Type B pancreatic cell (in vitro differentiated cells): ENCODE measurements around the gene PHF2. TPM values are rescaled to one million over a fixed set of nuclear protein-coding genes. Genes with fewer than 3 reads are reported as not detected.

Experiments
- DNase-seq: peaks from one replicate; pipeline ENCODE4 v3.0.0; 2021; ENCODE audit warnings: mixed read lengths; ENCODE audit not compliant: unreplicated experiment; ENCODE audit errors: extremely low spot score
- H3K27ac Mint-ChIP-seq: 2 replicates; pipeline ENCODE4 v1.8.0; 2021; ENCODE audit warnings: mild to moderate bottlenecking, mixed read lengths
- H3K27me3 Mint-ChIP-seq: 2 replicates; pipeline ENCODE4 v1.8.0; 2021; ENCODE audit warnings: mixed read lengths
- H3K36me3 Mint-ChIP-seq: 2 replicates; pipeline ENCODE4 v1.8.0; 2021; ENCODE audit warnings: mixed read lengths
- H3K4me1 Mint-ChIP-seq: one replicate; pipeline ENCODE4 v1.8.0; 2021; ENCODE audit warnings: mixed read lengths; ENCODE audit not compliant: unreplicated experiment
- H3K4me3 Mint-ChIP-seq: 2 replicates; pipeline ENCODE4 v1.8.0; 2021; ENCODE audit warnings: mild to moderate bottlenecking, mixed read lengths
- H3K9me3 Mint-ChIP-seq: 2 replicates; pipeline ENCODE4 v1.8.0; 2021; ENCODE audit warnings: mixed read lengths
- CTCF ChIP-seq: fragments of 200-600 bp; sonication (generic); conservative IDR thresholded peaks from 2 replicates; pipeline ENCODE4 v1.5.0; 2021; ENCODE audit warnings: antibody characterized with exemption, mild to moderate bottlenecking
- total RNA-seq: library from RNA; stranded (reverse); gene quantifications from 2 replicates; pipeline ENCODE4 v1.2.1, GENCODE V29; 2021; ENCODE audit warnings: low replicate concordance

PHF2 gene
- total RNA-seq, 1 donor from 2014 or later = 34.7 TPM

- peak; percentile 58 for TF ChIP-seq CTCF
- DNase-seq = no peak
- Mint-ChIP-seq H3K36me3 (peaks cover 13% of the 10 kb centered on the region), H3K4me3 (no peak overlapping the region), H3K4me1 (peaks cover 40% of the 10 kb centered on the region), H3K9me3 (peaks cover 6% of the 10 kb centered on the region), H3K27me3 (no peaks in the 10 kb centered on the region), H3K27ac (peak overlapping the region; percentile 46)
Measured at GRCh38 chr9:93587651-93588347, 11.4 kb downstream of the PHF2 start.

- no peak for TF ChIP-seq CTCF
- H3K4me3 Mint-ChIP-seq = no peak overlapping the region
- H3K9me3 Mint-ChIP-seq = peaks cover 6% of the 10 kb centered on the region
- peaks cover 44% of the 10 kb centered on the region for H3K4me1 Mint-ChIP-seq
- no peak for DNase-seq
- H3K27me3 Mint-ChIP-seq = no peaks in the 10 kb centered on the region
- peaks cover 9% of the 10 kb centered on the region for H3K36me3 Mint-ChIP-seq
- peak overlapping the region; percentile 78 for H3K27ac Mint-ChIP-seq
Measured at GRCh38 chr9:93588641-93589609, 12.5 kb downstream of the PHF2 start.

- H3K4me3 Mint-ChIP-seq = peak overlapping the region; percentile 37
- H3K27me3 Mint-ChIP-seq = no peaks in the 10 kb centered on the region
- no peaks in the 10 kb centered on the region for H3K9me3 Mint-ChIP-seq
- DNase-seq = no peak
- no peak for TF ChIP-seq CTCF
- H3K36me3 Mint-ChIP-seq = peaks cover 4% of the 10 kb centered on the region
- H3K27ac Mint-ChIP-seq = peak overlapping the region; percentile 28
- peaks cover 46% of the 10 kb centered on the region for H3K4me1 Mint-ChIP-seq
Measured at GRCh38 chr9:93589688-93590087, 13.3 kb downstream of the PHF2 start.

- peak overlapping the region; percentile 43 for H3K27ac Mint-ChIP-seq
- peaks cover 46% of the 10 kb centered on the region for H3K4me1 Mint-ChIP-seq
- H3K9me3 Mint-ChIP-seq = no peaks in the 10 kb centered on the region
- no peaks in the 10 kb centered on the region for H3K36me3 Mint-ChIP-seq
- no peak for DNase-seq
- no peaks in the 10 kb centered on the region for H3K27me3 Mint-ChIP-seq
- no peak for TF ChIP-seq CTCF
- H3K4me3 Mint-ChIP-seq = no peak overlapping the region
Measured at GRCh38 chr9:93590609-93591234, 14.3 kb downstream of the PHF2 start.

GRCh38 chr9:93591301-93592007 is 15.1 kb downstream of the PHF2 start:
- Mint-ChIP-seq H3K4me3 (no peak overlapping the region), H3K27me3 (no peaks in the 10 kb centered on the region), H3K9me3 (no peaks in the 10 kb centered on the region), H3K4me1 (peaks cover 52% of the 10 kb centered on the region), H3K36me3 (no peaks in the 10 kb centered on the region), H3K27ac (peak overlapping the region; percentile 43)
- DNase-seq = no peak
- TF ChIP-seq CTCF = no peak
